M059J (cell line): ENCODE data around the gene TXNRD2. TPM values are rescaled to one million over a fixed set of nuclear protein-coding genes. Genes with fewer than 3 reads are reported as not detected.
A peak's percentile ranks its signal among the peaks of the same experiment; 100 is the strongest.

Experiments
- DNase-seq: peaks from one replicate; pipeline ENCODE4 v3.0.0-alpha.2; 2012; ENCODE audit warnings: low read depth
- total RNA-seq: library from RNA; depleted of rRNA; stranded (reverse); fragments of >200 nt; shearing (Covaris generic); gene quantifications from 2 replicates; pipeline ENCODE4 v1.2.3, GENCODE V29; 2014

The TXNRD2 gene
- total RNA-seq, 1 experiment from 2014 or later = 21.8 TPM

- DNase-seq = no peak
Observed at GRCh38 chr22:19862619-19863246, 78.9 kb downstream of the TXNRD2 start.

GRCh38 chr22:19859861-19860510 lies 81.6 kb downstream of the TXNRD2 start:
- DNase-seq = no peak

- DNase-seq = no peak
Observed at GRCh38 chr22:19857382-19857781, 84.2 kb downstream of the TXNRD2 start.

GRCh38 chr22:19855504-19856409 lies 85.9 kb downstream of the TXNRD2 start:
- DNase-seq = peak; percentile 40

GRCh38 chr22:19854778-19855503 lies 86.7 kb downstream of the TXNRD2 start, which contains the start of the genes GNB1L and RTL10:
Gene GNB1L (minus strand): TSS chr22:19854874. CDS start chr22:19821355, 33,519 bp downstream.
Gene RTL10 (minus strand): TSS chr22:19854874. CDS start chr22:19852261, 2,613 bp downstream.
- peak; percentile 91 for DNase-seq

- DNase-seq = no peak
Observed at GRCh38 chr22:19853879-19854777, 87.5 kb downstream of the TXNRD2 start.

- DNase-seq = no peak
Observed at GRCh38 chr22:19853058-19853878, 88.3 kb downstream of the TXNRD2 start.

GRCh38 chr22:19852177-19852781 lies 89.3 kb downstream of the TXNRD2 start:
- no peak for DNase-seq

GRCh38 chr22:19851291-19852176 lies 90.1 kb downstream of the TXNRD2 start:
- no peak for DNase-seq

GRCh38 chr22:19850763-19851109 lies 90.9 kb downstream of the TXNRD2 start:
- no peak for DNase-seq

GRCh38 chr22:19849835-19850762 lies 91.5 kb downstream of the TXNRD2 start:
- DNase-seq = no peak

GRCh38 chr22:19848298-19849224 lies 93.1 kb downstream of the TXNRD2 start:
- DNase-seq = peak; percentile 74

- no peak for DNase-seq
Observed at GRCh38 chr22:19847345-19847632, 94.3 kb downstream of the TXNRD2 start.

- DNase-seq = no peak
Observed at GRCh38 chr22:19846620-19847344, 94.8 kb downstream of the TXNRD2 start.

- DNase-seq = no peak
Observed at GRCh38 chr22:19845054-19845722, 96.4 kb downstream of the TXNRD2 start.
